ENCODE results near the gene HESX1.

DNA sequence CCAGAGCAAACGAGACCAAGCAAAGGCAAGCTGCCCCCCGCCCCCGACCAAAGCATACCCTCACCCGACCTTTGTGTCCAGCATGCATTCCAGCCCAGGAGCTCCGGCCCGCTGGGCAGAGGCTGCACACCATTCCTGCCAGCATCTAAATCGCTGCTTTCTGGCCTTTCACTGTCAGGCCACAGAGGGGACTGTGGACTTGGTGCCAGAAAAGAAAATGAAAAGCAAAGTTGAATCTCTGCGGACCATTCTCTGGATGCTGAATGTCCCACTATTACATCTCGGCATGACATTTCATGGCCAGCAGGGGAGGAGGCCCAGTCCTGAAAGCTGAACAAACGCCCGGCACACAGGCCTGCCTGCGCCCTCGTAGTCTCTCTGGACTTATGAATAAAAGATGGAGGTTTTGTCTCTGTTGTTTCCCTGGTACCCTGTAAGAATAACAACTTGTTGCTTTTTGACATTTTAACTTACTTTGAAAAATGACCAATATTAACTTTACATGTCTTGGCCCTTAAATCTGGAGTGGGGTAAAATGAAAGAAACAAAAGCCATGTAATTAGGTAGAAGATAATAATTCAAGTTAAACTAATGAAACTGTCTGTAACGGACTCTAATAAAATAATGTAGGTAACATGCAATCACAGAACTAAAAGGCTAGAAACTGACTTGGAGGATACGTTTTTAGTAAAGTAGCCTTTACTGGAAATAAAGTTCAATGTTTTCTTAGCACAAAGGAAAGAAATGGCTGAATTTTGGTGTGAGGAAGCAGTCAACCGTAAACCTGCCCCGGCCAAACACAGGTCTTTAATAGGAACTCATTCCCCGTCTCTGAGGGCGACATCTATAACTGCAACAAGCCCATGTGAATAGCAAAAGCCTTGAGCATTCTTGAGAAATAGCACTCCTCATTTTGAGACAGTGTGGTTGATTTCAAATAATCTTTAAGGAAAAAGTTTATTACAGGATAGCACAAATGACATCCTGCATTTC, 47.3 kb downstream of the HESX1 start:
- TF ChIP-seq, protein P1, sequence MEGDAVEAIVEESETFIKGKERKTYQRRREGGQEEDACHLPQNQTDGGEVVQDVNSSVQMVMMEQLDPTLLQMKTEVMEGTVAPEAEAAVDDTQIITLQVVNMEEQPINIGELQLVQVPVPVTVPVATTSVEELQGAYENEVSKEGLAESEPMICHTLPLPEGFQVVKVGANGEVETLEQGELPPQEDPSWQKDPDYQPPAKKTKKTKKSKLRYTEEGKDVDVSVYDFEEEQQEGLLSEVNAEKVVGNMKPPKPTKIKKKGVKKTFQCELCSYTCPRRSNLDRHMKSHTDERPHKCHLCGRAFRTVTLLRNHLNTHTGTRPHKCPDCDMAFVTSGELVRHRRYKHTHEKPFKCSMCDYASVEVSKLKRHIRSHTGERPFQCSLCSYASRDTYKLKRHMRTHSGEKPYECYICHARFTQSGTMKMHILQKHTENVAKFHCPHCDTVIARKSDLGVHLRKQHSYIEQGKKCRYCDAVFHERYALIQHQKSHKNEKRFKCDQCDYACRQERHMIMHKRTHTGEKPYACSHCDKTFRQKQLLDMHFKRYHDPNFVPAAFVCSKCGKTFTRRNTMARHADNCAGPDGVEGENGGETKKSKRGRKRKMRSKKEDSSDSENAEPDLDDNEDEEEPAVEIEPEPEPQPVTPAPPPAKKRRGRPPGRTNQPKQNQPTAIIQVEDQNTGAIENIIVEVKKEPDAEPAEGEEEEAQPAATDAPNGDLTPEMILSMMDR (conservative IDR thresholded peaks at IDR 0.05; ENCODE audit: low read depth in 2 of 2): peak in 1 of 2 experiments; percentile 29; a peak in 2 of 4 replicates
- TF ChIP-seq, protein P2, sequence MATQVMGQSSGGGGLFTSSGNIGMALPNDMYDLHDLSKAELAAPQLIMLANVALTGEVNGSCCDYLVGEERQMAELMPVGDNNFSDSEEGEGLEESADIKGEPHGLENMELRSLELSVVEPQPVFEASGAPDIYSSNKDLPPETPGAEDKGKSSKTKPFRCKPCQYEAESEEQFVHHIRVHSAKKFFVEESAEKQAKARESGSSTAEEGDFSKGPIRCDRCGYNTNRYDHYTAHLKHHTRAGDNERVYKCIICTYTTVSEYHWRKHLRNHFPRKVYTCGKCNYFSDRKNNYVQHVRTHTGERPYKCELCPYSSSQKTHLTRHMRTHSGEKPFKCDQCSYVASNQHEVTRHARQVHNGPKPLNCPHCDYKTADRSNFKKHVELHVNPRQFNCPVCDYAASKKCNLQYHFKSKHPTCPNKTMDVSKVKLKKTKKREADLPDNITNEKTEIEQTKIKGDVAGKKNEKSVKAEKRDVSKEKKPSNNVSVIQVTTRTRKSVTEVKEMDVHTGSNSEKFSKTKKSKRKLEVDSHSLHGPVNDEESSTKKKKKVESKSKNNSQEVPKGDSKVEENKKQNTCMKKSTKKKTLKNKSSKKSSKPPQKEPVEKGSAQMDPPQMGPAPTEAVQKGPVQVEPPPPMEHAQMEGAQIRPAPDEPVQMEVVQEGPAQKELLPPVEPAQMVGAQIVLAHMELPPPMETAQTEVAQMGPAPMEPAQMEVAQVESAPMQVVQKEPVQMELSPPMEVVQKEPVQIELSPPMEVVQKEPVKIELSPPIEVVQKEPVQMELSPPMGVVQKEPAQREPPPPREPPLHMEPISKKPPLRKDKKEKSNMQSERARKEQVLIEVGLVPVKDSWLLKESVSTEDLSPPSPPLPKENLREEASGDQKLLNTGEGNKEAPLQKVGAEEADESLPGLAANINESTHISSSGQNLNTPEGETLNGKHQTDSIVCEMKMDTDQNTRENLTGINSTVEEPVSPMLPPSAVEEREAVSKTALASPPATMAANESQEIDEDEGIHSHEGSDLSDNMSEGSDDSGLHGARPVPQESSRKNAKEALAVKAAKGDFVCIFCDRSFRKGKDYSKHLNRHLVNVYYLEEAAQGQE (IDR thresholded peaks at IDR 0.05; ENCODE audit: unreplicated experiment): no peak
- TF ChIP-seq ZNF331 (CRISPR knock-in tag; IDR thresholded peaks at IDR 0.05; ENCODE audit: low read depth) (no peak), EZH2 (IDR thresholded peaks at IDR 0.05; ENCODE audit: low read depth, unreplicated experiment) (no peak), JUNB (IDR thresholded peaks at IDR 0.05; ENCODE audit: unreplicated experiment) (no peak), CREB1 (CRISPR knock-in tag; IDR thresholded peaks at IDR 0.05; ENCODE audit: low read depth) (no peak), POLR2AphosphoS5 (IDR thresholded peaks at IDR 0.05; ENCODE audit: low read depth) (no peak), EZH2phosphoT487 (IDR thresholded peaks at IDR 0.05; ENCODE audit: unreplicated experiment) (no peak)

Data from GM23338 (cell line).